GM21423 (cell line): ENCODE measurements around the gene OTUB2.

Experiments used
- ATAC-seq: cut with Tn5 transposase; IDR thresholded peaks from one replicate; pipeline ENCODE4 v1.9.1; 2021; ENCODE audit warnings: mild to moderate bottlenecking, moderate library complexity; ENCODE audit not compliant: unreplicated experiment

The OTUB2 gene

GRCh38 chr14:94020267-94020666 is 5.9 kb upstream of the OTUB2 start:
- no peak for ATAC-seq

DNA sequence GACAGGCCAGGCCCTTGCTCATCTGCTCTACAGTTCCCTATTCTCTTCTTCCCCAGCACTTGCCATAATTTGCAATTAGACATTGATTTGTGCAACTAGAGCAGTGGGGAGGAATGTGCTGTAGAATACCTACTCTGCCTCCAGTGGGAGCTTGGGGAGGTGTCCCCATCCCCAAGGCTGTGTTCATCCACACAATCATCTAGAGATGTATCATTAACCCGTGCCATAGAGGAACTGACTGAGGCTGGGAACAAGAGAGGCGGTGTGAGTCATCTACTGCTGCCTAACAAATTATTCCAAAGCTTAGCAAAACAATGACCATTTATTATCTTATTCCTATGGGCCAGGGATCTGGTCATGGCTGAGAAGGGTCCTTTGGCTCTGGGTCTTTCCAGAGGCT is 5.1 kb upstream of the OTUB2 start:
- ATAC-seq = no peak

- ATAC-seq = no peak
These were observed 4.6 kb upstream of the OTUB2 start for GRCh38 chr14:94021416-94022157.

DNA sequence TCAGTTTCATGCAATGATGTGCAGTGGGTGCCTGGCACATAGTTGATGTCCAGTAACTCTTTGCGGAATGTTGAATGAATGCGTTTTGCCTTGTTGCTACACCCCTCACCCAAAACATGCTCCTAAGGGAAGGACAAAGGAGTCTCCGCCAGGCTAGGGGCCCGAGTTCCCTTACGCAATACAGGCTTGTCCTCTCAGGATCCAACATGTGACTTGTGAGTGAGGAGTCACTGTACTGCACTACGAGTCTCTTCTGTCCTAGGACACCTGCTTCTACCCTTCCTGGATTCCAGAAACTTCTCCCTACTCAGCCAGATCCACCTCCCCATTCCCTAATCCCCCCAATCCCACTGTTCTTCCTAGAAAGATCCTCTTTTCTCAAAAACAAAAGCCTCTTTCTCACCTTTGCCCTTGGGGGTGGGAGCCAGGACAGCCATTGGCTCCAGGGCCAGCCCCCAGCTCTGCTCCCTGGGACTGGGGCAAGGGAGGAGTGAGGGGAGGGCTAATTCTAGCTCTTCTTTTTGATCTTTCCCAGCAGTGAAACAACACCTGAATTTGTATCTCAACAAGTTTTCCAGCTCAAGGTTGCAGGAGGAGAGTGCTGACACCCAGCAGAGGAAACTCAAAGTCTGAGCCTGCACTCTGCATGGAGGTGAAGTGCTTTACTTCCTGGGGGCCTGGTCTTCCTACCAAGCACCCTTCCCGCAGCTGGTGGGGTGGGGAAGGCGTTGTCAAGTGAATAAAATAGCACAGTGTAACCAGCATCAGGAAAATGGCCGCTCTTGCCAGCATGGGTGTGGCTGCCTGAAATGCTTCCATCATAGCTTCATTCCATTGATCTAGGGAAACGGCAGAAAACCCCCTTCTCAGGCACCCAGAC is 3.4 kb upstream of the OTUB2 start:
- ATAC-seq = no peak

GRCh38 chr14:94024549-94024948 is 1.6 kb upstream of the OTUB2 start:
- ATAC-seq = no peak

DNA sequence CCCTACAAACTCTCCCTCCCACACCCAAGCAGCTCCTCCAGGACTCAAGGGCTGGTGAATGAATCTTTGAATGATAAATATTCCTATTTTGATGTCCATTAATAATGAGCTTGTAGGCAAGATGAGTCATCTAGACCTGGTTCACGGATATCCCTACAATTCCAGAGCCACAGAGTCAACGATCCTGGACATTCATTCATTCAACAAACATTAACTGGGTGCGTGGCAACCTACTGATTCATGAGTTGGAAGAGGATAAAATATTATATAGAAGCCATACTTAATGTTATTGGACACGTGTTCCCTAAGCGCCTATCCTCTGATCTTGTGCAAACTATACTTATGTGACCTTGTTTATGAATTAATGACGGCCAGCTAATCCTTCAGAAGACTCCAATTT is 420 bp upstream of the OTUB2 start:
- no peak for ATAC-seq

- no peak for ATAC-seq
These were observed 839 bp downstream of the OTUB2 start for GRCh38 chr14:94026889-94027469.

GRCh38 chr14:94027566-94028449 is 1.7 kb downstream of the OTUB2 start:
- no peak for ATAC-seq

GRCh38 chr14:94028450-94028826 is 2.3 kb downstream of the OTUB2 start:
- no peak for ATAC-seq

GRCh38 chr14:94029265-94029664 is 3.1 kb downstream of the OTUB2 start:
- ATAC-seq = no peak

GRCh38 chr14:94029671-94030203 is 3.6 kb downstream of the OTUB2 start:
- ATAC-seq = no peak

GRCh38 chr14:94030571-94030970 is 4.4 kb downstream of the OTUB2 start:
- no peak for ATAC-seq

DNA sequence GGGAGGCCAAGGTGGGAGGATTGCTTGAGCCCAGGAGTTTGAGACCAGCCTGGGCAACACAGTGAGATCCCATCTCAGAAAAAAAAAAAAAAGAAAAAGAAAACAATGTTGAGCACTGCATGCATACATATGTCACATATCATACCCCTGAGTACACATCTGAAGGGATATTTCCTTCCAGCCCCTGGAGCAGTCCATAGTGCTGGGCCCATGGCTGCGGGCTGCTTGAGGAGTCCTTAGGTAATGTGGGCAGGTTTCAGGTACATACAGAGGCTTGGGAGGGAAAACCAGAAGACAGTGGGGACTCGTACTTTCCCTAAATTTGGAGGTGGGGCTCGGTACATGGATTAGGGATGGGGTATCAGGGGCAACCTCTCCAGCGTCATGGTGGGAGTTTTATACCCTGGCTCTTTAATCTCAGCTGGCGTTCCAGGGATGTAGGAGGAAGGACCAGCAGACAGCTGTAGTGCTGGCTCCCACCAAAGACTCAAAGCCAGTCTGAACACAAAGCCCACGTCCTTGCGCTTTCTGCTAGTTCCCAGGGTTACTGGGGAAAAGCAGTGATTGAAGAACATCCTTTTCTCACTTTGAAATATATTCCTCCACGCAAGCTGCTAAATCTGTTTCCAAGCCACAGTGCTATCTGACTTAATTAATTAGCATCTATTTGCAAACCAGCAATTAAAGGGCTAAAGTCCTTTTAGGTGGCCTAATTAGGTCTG is 5.2 kb downstream of the OTUB2 start:
- ATAC-seq = no peak

GRCh38 chr14:94031883-94032279 is 5.7 kb downstream of the OTUB2 start:
- ATAC-seq = no peak

DNA sequence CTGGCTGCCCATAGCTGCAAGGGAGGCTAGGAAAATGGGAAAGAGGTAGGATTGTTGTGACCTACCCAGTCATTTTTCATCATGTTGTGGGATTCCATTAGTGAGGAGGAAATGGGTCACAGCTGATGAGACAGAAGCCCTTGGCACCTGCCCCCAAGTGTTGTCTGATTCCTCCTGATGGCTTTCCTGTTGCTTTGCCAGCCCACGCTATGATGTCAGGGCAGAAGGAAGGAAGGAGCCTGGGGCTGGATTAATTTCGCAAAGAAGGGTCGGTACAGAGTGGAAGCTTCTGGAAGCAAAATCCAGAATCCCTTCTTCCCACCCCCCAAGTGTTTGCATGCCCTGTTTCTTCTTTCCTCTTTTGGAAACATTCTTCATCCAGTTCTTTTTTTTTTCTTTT is 8.7 kb downstream of the OTUB2 start:
- no peak for ATAC-seq

- ATAC-seq = peak; percentile 86
These were observed 10.4 kb downstream of the OTUB2 start for GRCh38 chr14:94036313-94037167.

DNA sequence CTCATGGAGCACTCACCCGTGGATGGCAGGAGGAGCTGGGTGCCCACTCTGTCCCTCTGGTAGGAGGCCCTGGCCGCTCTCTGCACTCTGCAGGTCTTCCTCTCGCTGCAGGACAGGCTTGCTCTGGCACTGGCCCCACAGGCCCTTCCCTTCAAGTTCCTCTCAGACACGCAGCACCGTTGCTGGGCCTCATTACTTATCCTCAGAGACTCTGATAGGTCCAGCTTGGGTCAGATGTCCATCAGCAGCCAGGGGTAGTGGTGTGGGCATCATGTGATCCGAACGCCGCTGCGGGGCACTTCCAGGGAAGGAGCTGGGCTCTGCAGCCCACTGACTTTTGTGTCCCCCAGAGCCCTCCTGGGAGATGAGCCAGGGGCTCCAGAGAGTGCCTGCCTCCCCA is 11.8 kb downstream of the OTUB2 start:
- no peak for ATAC-seq

DNA sequence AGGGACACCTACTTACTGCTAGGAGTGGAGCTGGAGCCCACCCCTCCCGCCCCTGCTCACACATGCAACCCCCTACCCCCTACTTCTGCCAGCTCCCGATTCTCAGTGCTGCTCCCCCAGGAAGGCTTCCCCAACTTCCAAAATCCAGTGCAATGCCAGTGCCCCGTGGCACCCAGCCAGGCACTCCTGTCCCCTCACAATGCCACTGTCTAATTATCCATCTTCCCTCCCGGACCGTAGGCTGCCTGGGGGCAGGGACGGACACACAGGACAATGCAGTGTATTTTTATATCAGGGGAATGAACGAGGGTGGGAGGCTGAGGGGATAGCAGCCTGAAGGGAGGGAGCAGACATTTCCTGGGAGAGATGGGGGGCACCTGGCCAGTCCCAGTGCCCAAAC is 12.4 kb downstream of the OTUB2 start:
- ATAC-seq = no peak
